IMR-90 (cell line): ENCODE measurements around the gene KIAA0319L. TPM values are rescaled to one million over a fixed set of nuclear protein-coding genes. Genes with fewer than 3 reads are reported as not detected.

Experiments
- ATAC-seq: fragments of 200-7000 bp; cut with Tn5 transposase; 2 replicates; pipeline ENCODE4 v1.9.1; 2020; ENCODE audit warnings: low read depth, mild to moderate bottlenecking, moderate library complexity
- BruUV-seq: library from RNA; stranded (reverse); fragments of 400-500 nt; replicated peaks from 2 replicates; lab custom pipeline; 2021; lab: Mats Ljungman, UMichigan
- CTCF ChIA-PET: fragments of 300-600 bp; formaldehyde crosslinking; extraction: SDS; loops from one replicate; lab custom pipeline; 2021; ENCODE audit warnings: antibody characterized with exemption; lab: Yijun Ruan, JAX
- POLR2A ChIA-PET: fragments of 300-600 bp; sonication (Branson Sonifier 250); formaldehyde crosslinking; loops from one replicate; lab custom pipeline; 2022; ENCODE audit warnings: antibody characterized with exemption; ENCODE audit not compliant: unreplicated experiment; lab: Charles Lee
- DNase-seq: peaks from one replicate; pipeline ENCODE4 v3.0.0; 2013
- H2AFZ ChIP-seq: replicated peaks from 2 replicates; pipeline ENCODE3; 2013; ENCODE audit warnings: low read length, mild to moderate bottlenecking; ENCODE audit not compliant: poor library complexity
- H2AK5ac ChIP-seq: 2 replicates; pipeline ENCODE4 v1.6.1; 2013; ENCODE audit warnings: low read depth, low read length, inconsistent platforms
- H2AK9ac ChIP-seq: replicated peaks from 2 replicates; pipeline ENCODE3; 2013; ENCODE audit warnings: mild to moderate bottlenecking, low read depth, low read length, moderate library complexity; ENCODE audit not compliant: poor library complexity
- H2BK120ac ChIP-seq: 2 replicates; pipeline ENCODE4 v1.6.1; 2013; ENCODE audit warnings: low read depth, low read length, inconsistent platforms
- H2BK15ac ChIP-seq: 3 replicates; pipeline ENCODE4 v1.6.1; 2013; ENCODE audit warnings: low read depth, low read length, inconsistent platforms
- H2BK20ac ChIP-seq: 2 replicates; pipeline ENCODE4 v1.6.1; 2013; ENCODE audit warnings: low read depth, mild to moderate bottlenecking, inconsistent platforms, low read length, moderate library complexity
- H2BK5ac ChIP-seq: 2 replicates; pipeline ENCODE4 v1.6.1; 2013; ENCODE audit warnings: mild to moderate bottlenecking, low read depth, low read length, inconsistent platforms; ENCODE audit not compliant: poor library complexity, severe bottlenecking
- H3K14ac ChIP-seq: replicated peaks from 2 replicates; pipeline ENCODE4 v1.6.1; 2013; ENCODE audit warnings: low read depth, low read length, inconsistent platforms
- H3K18ac ChIP-seq: 2 replicates; pipeline ENCODE4 v1.6.1; 2013; ENCODE audit warnings: low read depth, low read length, control low read depth
- H3K23ac ChIP-seq: 2 replicates; pipeline ENCODE4 v1.6.1; 2013; ENCODE audit warnings: low read depth, low read length, inconsistent platforms
- H3K27ac ChIP-seq: 2 replicates; pipeline ENCODE4 v1.5.1; 2013; ENCODE audit warnings: mild to moderate bottlenecking, control low read depth, low read length; ENCODE audit not compliant: insufficient read depth
- H3K27me3 ChIP-seq: 2 replicates; pipeline ENCODE4 v1.6.1; 2013; ENCODE audit warnings: low read length; ENCODE audit not compliant: control insufficient read depth, insufficient read depth
- H3K36me3 ChIP-seq: 2 replicates; pipeline ENCODE4 v1.6.1; 2013; ENCODE audit warnings: low read length, mixed read lengths; ENCODE audit not compliant: control insufficient read depth, insufficient read depth
- H3K4ac ChIP-seq: 2 replicates; pipeline ENCODE4 v1.6.1; 2013; ENCODE audit warnings: low read depth, low read length, inconsistent platforms
- H3K4me1 ChIP-seq: 2 replicates; pipeline ENCODE4 v1.6.1; 2013; ENCODE audit warnings: low read length, mixed read lengths; ENCODE audit not compliant: control insufficient read depth, insufficient read depth
- H3K4me2 ChIP-seq: 2 replicates; pipeline ENCODE4 v1.6.1; 2013; ENCODE audit warnings: low read depth, mild to moderate bottlenecking, control low read depth, low read length, moderate library complexity
- H3K4me3 ChIP-seq: 2 replicates; pipeline ENCODE4 v1.5.1; 2013; ENCODE audit warnings: low read depth, mild to moderate bottlenecking, control low read depth, low read length, moderate library complexity; ENCODE audit not compliant: insufficient read depth
- H3K56ac ChIP-seq: 2 replicates; pipeline ENCODE4 v1.6.1; 2013; ENCODE audit warnings: low read length, inconsistent platforms; ENCODE audit not compliant: insufficient read depth; ENCODE audit errors: extremely low read depth
- H3K79me1 ChIP-seq, 2 experiments: 2 replicates each; pipeline ENCODE4 v1.6.1; 2013; ENCODE audit warnings: low read length in 2 of 2, inconsistent platforms in 1 of 2, low read depth in 1 of 2
- H3K9ac ChIP-seq: 2 replicates; pipeline ENCODE4 v1.6.1; 2013; ENCODE audit warnings: low read depth, low read length, control low read depth
- H3K9me1 ChIP-seq: 2 replicates; pipeline ENCODE4 v1.6.1; 2013; ENCODE audit warnings: low read length, inconsistent platforms; ENCODE audit not compliant: insufficient read depth
- H3K9me3 ChIP-seq: 2 replicates; pipeline ENCODE4 v1.6.1; 2013; ENCODE audit warnings: low read length; ENCODE audit not compliant: control insufficient read depth, insufficient read depth
- H4K20me1 ChIP-seq: 2 replicates; pipeline ENCODE4 v1.6.1; 2013; ENCODE audit warnings: low read length, inconsistent platforms; ENCODE audit not compliant: insufficient read depth
- H4K5ac ChIP-seq: 2 replicates; pipeline ENCODE4 v1.6.1; 2013; ENCODE audit warnings: mild to moderate bottlenecking, low read depth, low read length, control low read depth
- H4K8ac ChIP-seq, 2 experiments: 2 replicates each; pipeline ENCODE4 v1.6.1; 2013; ENCODE audit warnings: low read depth in 2 of 2, low read length in 2 of 2, control low read depth in 1 of 2, inconsistent platforms in 1 of 2
- H4K91ac ChIP-seq: 2 replicates; pipeline ENCODE4 v1.6.1; 2013; ENCODE audit warnings: low read depth, low read length, inconsistent platforms; ENCODE audit not compliant: insufficient read depth
- BHLHE40 ChIP-seq: fragments of 150-350 bp; IDR thresholded peaks from 2 replicates; pipeline ENCODE4 v1.6.1; 2016; ENCODE audit warnings: mild to moderate bottlenecking, low read depth, low read length
- CHD1 ChIP-seq: IDR thresholded peaks from 2 replicates; pipeline ENCODE4 v1.6.1; 2012; ENCODE audit warnings: low read depth, low read length, improper control_type of control experiment
- FOS ChIP-seq: fragments of 150-350 bp; IDR thresholded peaks from 2 replicates; pipeline ENCODE4 v1.6.1; 2016; ENCODE audit warnings: low read depth, low read length
- NFE2L2 ChIP-seq: fragments of 150-350 bp; IDR thresholded peaks from 2 replicates; pipeline ENCODE4 v1.6.1; 2016; ENCODE audit warnings: low read depth, mild to moderate bottlenecking, low read length
- SMC3 ChIP-seq: fragments of 150-350 bp; IDR thresholded peaks from 2 replicates; pipeline ENCODE4 v1.6.1; 2016; ENCODE audit warnings: low read depth, mild to moderate bottlenecking, antibody characterized with exemption, low read length, moderate library complexity
- WGBS, 2 experiments: methylation state at CpG; one replicate each; pipeline versions ENCODE4 v1.1.5 to v1.1.7; 2013; ENCODE audit warnings: missing lambda C conversion rate in 2 of 2; ENCODE audit not compliant: insufficient read length in 1 of 2; ENCODE audit errors: extremely low coverage in 2 of 2; 5-methylcytosine and 5-hydroxymethylcytosine counted together
- dilution Hi-C: fragments of 300-500 bp; cut with HindIII; formaldehyde crosslinking; loops from one replicate; pipeline ENCODE4 v1.14.3; 2018; ENCODE audit warnings: low sequenced_read_pairs; ENCODE audit not compliant: unreplicated experiment
- in situ Hi-C: fragments of 300-500 bp; cut with MboI; formaldehyde crosslinking; loops from 3 replicates; pipeline ENCODE4 v1.14.3; 2019; ENCODE audit warnings: low sequenced_read_pairs, inconsistent platforms, mixed read lengths
- intact Hi-C: fragments of 100-400 bp; cut with micrococcal nuclease; formaldehyde crosslinking; loops from 2 replicates; pipeline ENCODE4 v1.10.0; 2022
- polyA plus RNA-seq, 3 experiments: library from polyadenylated mRNA; depleted of rRNA; stranded (reverse); fragments of >200 nt; gene quantifications; 2 replicates each; pipeline ENCODE4 v1.2.3, GENCODE V29; 2012; ENCODE audit warnings: low replicate concordance in 1 of 3
- total RNA-seq: library from RNA; depleted of rRNA; stranded (reverse); fragments of >200 nt; gene quantifications from 2 replicates; pipeline ENCODE4 v1.2.3, GENCODE V29; 2012
- TF ChIP-seq, protein P1 (sequence below): fragments of 150-350 bp; IDR thresholded peaks from 2 replicates; pipeline ENCODE4 v1.6.1; 2016; ENCODE audit warnings: low read depth, mild to moderate bottlenecking, low read length, moderate library complexity, borderline replicate concordance

The KIAA0319L gene
- total and polyA plus RNA-seq, 2 of the 4 experiments (the other 2 are of a cell fraction): 38.0 to 49.8 TPM

GRCh38 chr1:35524106-35524505 lies 33.1 kb downstream of the KIAA0319L start:
- no peak overlapping the region for H2BK120ac ChIP-seq
- POLR2A ChIA-PET: no interaction called here
- in situ Hi-C loops: no loop called here
- H3K36me3 ChIP-seq: peaks cover 2% of the 10 kb centered on the region; the same call in 1 of the 2 replicates
- no peak overlapping the region for H2AFZ ChIP-seq
- peaks cover 2% of the 10 kb centered on the region; the same call in 1 of the 2 replicates for H3K9me1 ChIP-seq
- ATAC-seq: no peak
- H3K4me3 ChIP-seq: no peak overlapping the region
- no peak overlapping the region for H4K5ac ChIP-seq
- no peak overlapping the region for H4K91ac ChIP-seq
- CTCF ChIA-PET: no interaction called here
- intact Hi-C loops: no loop called here
- no peak overlapping the region for H3K27ac ChIP-seq
- WGBS, 2 experiments: 100% methylated on average over 1 of the region's 2 CpGs; no CpG with 5 or more reads in 1 of the 2 experiments
- H4K8ac ChIP-seq: no peak overlapping the region
- no peak overlapping the region for H3K14ac ChIP-seq
- H3K79me1 ChIP-seq: peaks cover 4 to 11% of the 10 kb centered on the region in 2 experiments; a peak in 2 of 4 replicates
- no peak overlapping the region for H2BK15ac ChIP-seq
- H3K9me3 ChIP-seq: no peaks in the 10 kb centered on the region
- no peak overlapping the region for H3K18ac ChIP-seq
- no peak overlapping the region for H3K56ac ChIP-seq
- dilution Hi-C loops: no loop called here
- H3K23ac ChIP-seq: no peak overlapping the region
- H2AK9ac ChIP-seq: no peak overlapping the region
- no peak overlapping the region for H2BK5ac ChIP-seq
- no peak for DNase-seq
- no peaks in the 10 kb centered on the region for H3K27me3 ChIP-seq
- no peak overlapping the region for H2BK20ac ChIP-seq
- no peak overlapping the region for H3K4ac ChIP-seq
- no peaks in the 10 kb centered on the region for H4K20me1 ChIP-seq
- TF ChIP-seq SMC3 (no peak), CHD1 (no peak), FOS (no peak), BHLHE40 (no peak), NFE2L2 (no peak)
- TF ChIP-seq, protein P1, sequence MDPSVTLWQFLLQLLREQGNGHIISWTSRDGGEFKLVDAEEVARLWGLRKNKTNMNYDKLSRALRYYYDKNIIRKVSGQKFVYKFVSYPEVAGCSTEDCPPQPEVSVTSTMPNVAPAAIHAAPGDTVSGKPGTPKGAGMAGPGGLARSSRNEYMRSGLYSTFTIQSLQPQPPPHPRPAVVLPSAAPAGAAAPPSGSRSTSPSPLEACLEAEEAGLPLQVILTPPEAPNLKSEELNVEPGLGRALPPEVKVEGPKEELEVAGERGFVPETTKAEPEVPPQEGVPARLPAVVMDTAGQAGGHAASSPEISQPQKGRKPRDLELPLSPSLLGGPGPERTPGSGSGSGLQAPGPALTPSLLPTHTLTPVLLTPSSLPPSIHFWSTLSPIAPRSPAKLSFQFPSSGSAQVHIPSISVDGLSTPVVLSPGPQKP: no peak
- no peak overlapping the region for H3K9ac ChIP-seq
- no peak overlapping the region for H3K4me2 ChIP-seq
- H3K4me1 ChIP-seq: no peaks in the 10 kb centered on the region
- BruUV-seq: no TSS peak
- no peak overlapping the region for H2AK5ac ChIP-seq
